ENCODE results near the gene HIVEP2. TPM values are rescaled to one million over a fixed set of nuclear protein-coding genes. Genes with fewer than 3 reads are reported as not detected.

The HIVEP2 gene
- total RNA-seq, 1 experiment from 2014 or later: 10.3 TPM

DNA sequence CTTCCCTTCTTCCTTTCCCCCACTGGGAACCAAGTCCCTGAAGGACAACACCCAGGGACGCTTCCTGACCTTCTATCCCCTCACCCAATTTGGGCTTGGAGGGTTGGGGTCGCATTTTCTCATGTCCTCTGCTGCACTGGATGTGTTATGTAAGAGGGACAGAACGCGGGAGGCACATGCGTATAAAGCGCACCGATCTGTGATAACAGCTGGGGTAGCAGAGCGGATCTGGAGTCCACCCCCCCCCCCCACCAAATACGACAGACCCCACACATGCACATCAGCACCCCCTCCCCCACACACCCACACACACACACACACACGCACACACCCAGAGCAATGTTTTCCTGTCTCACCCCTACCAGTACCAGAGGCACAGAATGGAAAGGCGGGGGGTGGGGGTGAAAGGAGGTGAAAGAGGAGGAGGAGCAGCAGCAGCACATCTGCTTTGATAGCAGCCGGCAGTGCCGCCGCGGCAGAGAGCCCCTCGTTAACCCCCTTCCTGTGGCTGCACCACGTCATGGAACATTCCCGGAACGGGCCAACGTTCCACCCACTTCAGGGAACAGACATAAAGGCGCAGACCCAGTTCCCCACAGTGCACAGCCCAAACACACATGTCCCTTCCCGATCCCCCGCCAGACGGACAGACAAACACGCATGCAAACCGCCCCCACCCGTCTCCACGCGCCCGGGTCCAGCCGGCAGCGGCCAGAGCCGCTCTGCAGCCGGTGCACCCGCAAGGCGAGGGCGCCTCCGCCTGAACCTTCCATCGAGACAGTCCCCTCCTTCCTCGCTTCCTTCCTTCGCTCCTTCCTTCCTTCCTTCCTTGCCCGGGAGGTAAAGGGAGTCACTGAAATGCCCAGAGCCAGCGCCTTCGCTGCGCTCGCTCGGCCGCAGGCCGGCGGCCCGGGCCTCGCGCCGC lies 590 bp downstream of the HIVEP2 start:
- no peak for DNase-seq (ENCODE audit: low read depth, low spot score)
- no peak for TF ChIP-seq POLR2AphosphoS5 (IDR thresholded peaks at IDR 0.05; ENCODE audit: low read depth, low read length)
- TF ChIP-seq, protein P1, sequence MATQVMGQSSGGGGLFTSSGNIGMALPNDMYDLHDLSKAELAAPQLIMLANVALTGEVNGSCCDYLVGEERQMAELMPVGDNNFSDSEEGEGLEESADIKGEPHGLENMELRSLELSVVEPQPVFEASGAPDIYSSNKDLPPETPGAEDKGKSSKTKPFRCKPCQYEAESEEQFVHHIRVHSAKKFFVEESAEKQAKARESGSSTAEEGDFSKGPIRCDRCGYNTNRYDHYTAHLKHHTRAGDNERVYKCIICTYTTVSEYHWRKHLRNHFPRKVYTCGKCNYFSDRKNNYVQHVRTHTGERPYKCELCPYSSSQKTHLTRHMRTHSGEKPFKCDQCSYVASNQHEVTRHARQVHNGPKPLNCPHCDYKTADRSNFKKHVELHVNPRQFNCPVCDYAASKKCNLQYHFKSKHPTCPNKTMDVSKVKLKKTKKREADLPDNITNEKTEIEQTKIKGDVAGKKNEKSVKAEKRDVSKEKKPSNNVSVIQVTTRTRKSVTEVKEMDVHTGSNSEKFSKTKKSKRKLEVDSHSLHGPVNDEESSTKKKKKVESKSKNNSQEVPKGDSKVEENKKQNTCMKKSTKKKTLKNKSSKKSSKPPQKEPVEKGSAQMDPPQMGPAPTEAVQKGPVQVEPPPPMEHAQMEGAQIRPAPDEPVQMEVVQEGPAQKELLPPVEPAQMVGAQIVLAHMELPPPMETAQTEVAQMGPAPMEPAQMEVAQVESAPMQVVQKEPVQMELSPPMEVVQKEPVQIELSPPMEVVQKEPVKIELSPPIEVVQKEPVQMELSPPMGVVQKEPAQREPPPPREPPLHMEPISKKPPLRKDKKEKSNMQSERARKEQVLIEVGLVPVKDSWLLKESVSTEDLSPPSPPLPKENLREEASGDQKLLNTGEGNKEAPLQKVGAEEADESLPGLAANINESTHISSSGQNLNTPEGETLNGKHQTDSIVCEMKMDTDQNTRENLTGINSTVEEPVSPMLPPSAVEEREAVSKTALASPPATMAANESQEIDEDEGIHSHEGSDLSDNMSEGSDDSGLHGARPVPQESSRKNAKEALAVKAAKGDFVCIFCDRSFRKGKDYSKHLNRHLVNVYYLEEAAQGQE (IDR thresholded peaks at IDR 0.05; ENCODE audit: insufficient read depth in 1 of 2, low read depth in 2 of 2, low read length in 1 of 2): 0 out of 4 replicates have a peak, but pooled peaks of 1 of the 2 experiments have one; percentile 26
- peak; percentile 58 for TF ChIP-seq TCF7L2 (IDR thresholded peaks at IDR 0.05; ENCODE audit: low read depth, low read length)
- peaks cover 27% of the 10 kb centered on the region for H3K4me1 ChIP-seq (ENCODE audit: control insufficient read depth, insufficient read depth, low read length)
- H3K27me3 ChIP-seq (ENCODE audit: control insufficient read depth, insufficient read depth, low read length): no peaks in the 10 kb centered on the region
- ChIA-PET POLR2A (interaction anchor here (0.6 kb wide), 1 partner anchor 21 kb away, joined by 3 read pairs; no protein-coding TSS in a partner anchor), CTCF (no interaction called here)
- H3K27ac ChIP-seq (ENCODE audit: low read length): peak overlapping the region; percentile 82
- ATAC-seq: peak; percentile 37
- H3K36me3 ChIP-seq (ENCODE audit: control insufficient read depth, insufficient read depth, low read length): no peaks in the 10 kb centered on the region
- in situ Hi-C loops (cut with HindIII; ENCODE audit: low pct_unique_long_range_greater_than_20kb, low sequenced_read_pairs) (no loop called here), intact Hi-C loops (cut with micrococcal nuclease; ENCODE audit: unreplicated experiment) (loop anchor here (5.0 kb wide), 2 partner anchors 97 to 252 kb away; no protein-coding TSS in a partner anchor)
- H3K4me3 ChIP-seq (ENCODE audit: low read depth in 2 of 2, low read length in 2 of 2): peak overlapping the region; percentile 75 to 86
- BruUV-seq (replicated peaks): no TSS peak
- no peaks in the 10 kb centered on the region for H3K9me3 ChIP-seq (ENCODE audit: control insufficient read depth, insufficient read depth, low read depth, low read length)

DNA sequence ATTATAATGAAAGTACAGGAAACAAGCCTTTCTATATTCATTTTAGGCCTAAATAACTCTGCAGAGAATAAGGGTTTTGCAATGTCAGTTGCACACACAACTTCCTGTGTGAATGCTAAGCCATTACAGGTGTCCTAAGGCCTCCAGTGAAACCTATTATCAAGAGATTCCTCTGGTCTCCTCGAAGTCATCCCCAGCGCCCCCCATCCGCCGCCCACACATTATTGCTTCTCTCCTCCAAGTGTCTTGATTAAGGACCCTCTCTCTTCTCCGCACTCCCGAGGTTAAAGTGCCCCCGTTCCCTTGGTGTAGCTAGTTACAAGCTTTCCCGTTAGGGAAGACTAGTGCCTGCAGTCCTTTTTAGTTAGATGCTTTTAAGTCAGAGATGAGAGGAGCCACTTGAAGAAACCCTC lies 1.3 kb downstream of the HIVEP2 start:
- Histone ChIP-seq H3K9me3 (ENCODE audit: control insufficient read depth, insufficient read depth, low read depth, low read length) (no peaks in the 10 kb centered on the region), H3K27me3 (ENCODE audit: control insufficient read depth, insufficient read depth, low read length) (no peaks in the 10 kb centered on the region), H3K36me3 (ENCODE audit: control insufficient read depth, insufficient read depth, low read length) (no peaks in the 10 kb centered on the region), H3K4me3 (ENCODE audit: low read depth in 2 of 2, low read length in 2 of 2) (peak overlapping the region; percentile 75 to 86), H3K4me1 (ENCODE audit: control insufficient read depth, insufficient read depth, low read length) (peaks cover 31% of the 10 kb centered on the region), H3K27ac (ENCODE audit: low read length) (peak overlapping the region; percentile 82)
- in situ Hi-C loops (cut with HindIII; ENCODE audit: low pct_unique_long_range_greater_than_20kb, low sequenced_read_pairs) (no loop called here), intact Hi-C loops (cut with micrococcal nuclease; ENCODE audit: unreplicated experiment) (loop anchor here (5.0 kb wide), 2 partner anchors 96 to 251 kb away; no protein-coding TSS in a partner anchor)
- no peak for DNase-seq (ENCODE audit: low read depth, low spot score)
- ChIA-PET POLR2A (interaction anchor here (0.6 kb wide), 1 partner anchor 20 kb away, joined by 3 read pairs; no protein-coding TSS in a partner anchor), CTCF (no interaction called here)
- TSS peak; percentile 60 for BruUV-seq (replicated peaks)
- TF ChIP-seq, protein P2, sequence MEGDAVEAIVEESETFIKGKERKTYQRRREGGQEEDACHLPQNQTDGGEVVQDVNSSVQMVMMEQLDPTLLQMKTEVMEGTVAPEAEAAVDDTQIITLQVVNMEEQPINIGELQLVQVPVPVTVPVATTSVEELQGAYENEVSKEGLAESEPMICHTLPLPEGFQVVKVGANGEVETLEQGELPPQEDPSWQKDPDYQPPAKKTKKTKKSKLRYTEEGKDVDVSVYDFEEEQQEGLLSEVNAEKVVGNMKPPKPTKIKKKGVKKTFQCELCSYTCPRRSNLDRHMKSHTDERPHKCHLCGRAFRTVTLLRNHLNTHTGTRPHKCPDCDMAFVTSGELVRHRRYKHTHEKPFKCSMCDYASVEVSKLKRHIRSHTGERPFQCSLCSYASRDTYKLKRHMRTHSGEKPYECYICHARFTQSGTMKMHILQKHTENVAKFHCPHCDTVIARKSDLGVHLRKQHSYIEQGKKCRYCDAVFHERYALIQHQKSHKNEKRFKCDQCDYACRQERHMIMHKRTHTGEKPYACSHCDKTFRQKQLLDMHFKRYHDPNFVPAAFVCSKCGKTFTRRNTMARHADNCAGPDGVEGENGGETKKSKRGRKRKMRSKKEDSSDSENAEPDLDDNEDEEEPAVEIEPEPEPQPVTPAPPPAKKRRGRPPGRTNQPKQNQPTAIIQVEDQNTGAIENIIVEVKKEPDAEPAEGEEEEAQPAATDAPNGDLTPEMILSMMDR (IDR thresholded peaks at IDR 0.05): no peak
- no peak for ATAC-seq

DNA sequence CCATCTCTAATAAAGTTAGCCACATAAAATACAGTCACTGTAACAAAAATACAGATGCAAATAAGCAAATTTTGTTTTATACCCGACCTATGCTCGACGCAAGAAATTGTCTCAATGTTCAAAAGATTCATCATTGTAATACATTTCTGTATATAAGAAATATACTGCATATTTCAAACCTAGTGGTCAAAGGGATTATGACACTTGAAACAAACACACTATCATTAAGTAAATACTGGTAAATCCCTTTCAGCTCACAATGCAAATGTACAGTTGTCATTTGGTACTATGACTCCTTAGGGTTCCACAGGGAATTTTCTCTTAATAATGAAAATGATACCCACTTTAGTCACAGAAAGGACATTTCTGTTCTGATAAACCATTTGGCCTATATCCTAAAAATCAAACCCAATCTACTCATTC lies 2.2 kb downstream of the HIVEP2 start:
- H3K27me3 ChIP-seq (ENCODE audit: control insufficient read depth, insufficient read depth, low read length): no peaks in the 10 kb centered on the region
- peaks cover 31% of the 10 kb centered on the region for H3K4me1 ChIP-seq (ENCODE audit: control insufficient read depth, insufficient read depth, low read length)
- CTCF ChIA-PET: no interaction called here
- POLR2A ChIA-PET: no interaction called here
- H3K9me3 ChIP-seq (ENCODE audit: control insufficient read depth, insufficient read depth, low read depth, low read length): no peaks in the 10 kb centered on the region
- no peak overlapping the region for H3K4me3 ChIP-seq (ENCODE audit: low read depth in 2 of 2, low read length in 2 of 2)
- intact Hi-C loops (cut with micrococcal nuclease; ENCODE audit: unreplicated experiment) (loop anchor here (5.0 kb wide), 2 partner anchors 96 to 251 kb away; no protein-coding TSS in a partner anchor), in situ Hi-C loops (cut with HindIII; ENCODE audit: low pct_unique_long_range_greater_than_20kb, low sequenced_read_pairs) (no loop called here)
- ATAC-seq: no peak
- no peak overlapping the region for H3K27ac ChIP-seq (ENCODE audit: low read length)
- no TSS peak for BruUV-seq (replicated peaks)
- DNase-seq (ENCODE audit: low read depth, low spot score): no peak
- TF ChIP-seq, protein P2 (IDR thresholded peaks at IDR 0.05): peak; percentile 49; the same call in 1 of the 2 replicates
- TF ChIP-seq, protein P1 (IDR thresholded peaks at IDR 0.05; ENCODE audit: insufficient read depth in 1 of 2, low read depth in 2 of 2, low read length in 1 of 2): no peak
- no peak for TF ChIP-seq POLR2AphosphoS5 (IDR thresholded peaks at IDR 0.05; ENCODE audit: low read depth, low read length)
- TF ChIP-seq TCF7L2 (IDR thresholded peaks at IDR 0.05; ENCODE audit: low read depth, low read length): 0 out of 2 replicates have a peak, but pooled peaks have one; percentile 15
- TF ChIP-seq SIN3A (IDR thresholded peaks at IDR 0.05; ENCODE audit: borderline replicate concordance, insufficient read depth, low read depth, low read length): no peak
- H3K36me3 ChIP-seq (ENCODE audit: control insufficient read depth, insufficient read depth, low read length): no peaks in the 10 kb centered on the region

Measured in Panc1 (cell line).